Measurements from ENCODE around the gene G2E3.

Gene G2E3

DNA sequence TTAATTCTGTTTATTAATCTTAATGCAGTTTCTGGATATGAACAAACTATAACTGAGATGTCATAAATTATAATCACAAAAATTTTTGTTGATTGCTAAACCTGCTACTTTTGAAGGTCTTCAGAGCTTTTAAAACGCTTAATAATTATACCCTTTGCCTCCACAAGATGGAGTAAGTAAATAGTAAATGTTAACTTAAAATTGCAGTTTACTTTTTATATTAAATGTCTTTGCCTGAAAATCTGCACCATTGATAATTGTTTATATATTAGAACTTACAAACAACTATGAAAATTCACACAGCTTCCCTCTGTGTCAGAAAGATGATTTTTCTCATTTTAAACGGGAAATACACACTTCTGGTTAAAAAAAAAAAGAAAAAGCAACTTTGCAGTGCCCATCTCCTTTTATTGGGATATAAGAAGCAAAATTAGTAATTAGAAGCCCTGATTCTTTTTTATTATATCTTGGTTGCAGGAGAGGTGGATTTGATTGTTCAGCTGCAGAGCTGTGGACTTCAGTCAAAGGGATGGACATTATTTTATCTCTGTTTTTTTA is 98.7 kb downstream of the G2E3 start:
- no peak for DNase-seq

DNA sequence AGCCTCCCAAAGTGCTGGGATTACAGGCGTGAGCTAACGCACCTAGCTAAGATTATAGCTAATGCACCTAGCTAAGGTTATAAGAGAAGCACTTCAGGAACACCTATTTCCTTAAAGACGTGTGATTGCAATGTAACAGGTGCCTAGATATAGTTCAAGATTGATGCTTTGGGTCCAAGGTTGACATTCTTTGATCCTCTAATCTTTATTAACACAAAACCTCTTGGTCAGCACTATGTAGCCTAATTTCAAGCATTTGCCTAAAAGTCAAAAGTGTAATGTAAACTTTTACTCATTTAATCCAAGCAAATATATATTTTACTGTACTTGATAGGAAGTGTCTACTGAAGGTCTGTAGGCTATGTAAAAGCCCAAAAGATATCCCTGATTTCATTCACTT is 99.7 kb downstream of the G2E3 start:
- no peak for DNase-seq

DNA sequence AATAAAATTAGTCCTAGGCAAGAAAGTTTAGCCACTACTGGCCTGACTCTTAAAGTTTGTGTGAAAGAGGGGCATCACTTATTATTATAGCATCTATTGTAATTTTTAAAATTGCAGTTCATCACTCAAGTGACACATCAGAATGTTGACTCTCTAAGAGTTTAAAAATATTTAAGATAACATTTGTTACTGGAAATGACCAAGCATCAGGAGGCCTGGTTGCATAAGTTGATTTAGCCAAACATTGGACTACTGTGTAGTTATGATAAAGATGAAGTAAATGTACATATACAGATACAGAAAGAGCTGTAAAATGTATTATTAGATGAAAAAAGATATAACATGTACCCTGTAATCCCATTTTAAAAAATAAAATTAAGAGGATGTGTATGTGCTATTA is 110.6 kb downstream of the G2E3 start:
- no peak for DNase-seq

All from NCI-H510A (cell line).